Tibial nerve (tissue), 4 donors: ENCODE results near the gene MCC. TPM values are rescaled to one million over a fixed set of nuclear protein-coding genes. Genes with fewer than 3 reads are reported as not detected.

ENCODE experiments used
- DNase-seq, 2 donors: peaks; one replicate each; pipeline ENCODE4 v3.0.0-alpha.2; 2019; ENCODE audit warnings: low spot score in 2 of 2
- H3K27ac ChIP-seq, 4 donors: fragments of 200-600 bp; sonication (generic) in 3 of 4; one replicate each; pipeline ENCODE4 v1.5.1; 2017 to 2019; ENCODE audit warnings: mild to moderate bottlenecking in 1 of 4
- H3K27me3 ChIP-seq, 2 donors: fragments of 200-600 bp; sonication (generic) in 1 of 2; one replicate each; pipeline versions ENCODE4 v1.5.1 to v1.6.0; 2017 to 2019
- H3K36me3 ChIP-seq, 3 donors: fragments of 200-600 bp; sonication (generic); one replicate each; pipeline ENCODE4 v1.5.1; 2018 to 2019
- H3K4me1 ChIP-seq, 4 donors: fragments of 200-600 bp; sonication (generic) in 3 of 4; one replicate each; pipeline ENCODE4 v1.5.1; 2017 to 2019
- H3K4me3 ChIP-seq, 4 donors: fragments of 200-600 bp; sonication (generic) in 3 of 4; one replicate each; pipeline ENCODE4 v1.5.1; 2017 to 2019; ENCODE audit warnings: mild to moderate bottlenecking in 1 of 4, moderate library complexity in 1 of 4
- H3K9me3 ChIP-seq, 4 donors: fragments of 200-600 bp; sonication (generic) in 3 of 4; one replicate each; pipeline ENCODE4 v1.5.1; 2017 to 2019
- EP300 ChIP-seq, 2 donors: sonication (generic); formaldehyde crosslinking; IDR thresholded peaks; one replicate each; pipeline ENCODE4 v1.6.1; 2017; ENCODE audit warnings: antibody characterized with exemption in 2 of 2, mild to moderate bottlenecking in 1 of 2
- POLR2A ChIP-seq, 2 donors: fragments of 450-650 bp; IDR thresholded peaks; one replicate each; pipeline ENCODE4 v1.6.1; 2017; ENCODE audit warnings: antibody characterized with exemption in 2 of 2, mild to moderate bottlenecking in 2 of 2, moderate library complexity in 2 of 2
- WGBS, 2 donors: methylation state at CpG; one replicate each; pipeline ENCODE4 v1.1.5; 2018; 5-methylcytosine and 5-hydroxymethylcytosine counted together
- total RNA-seq, 4 donors: library from RNA; depleted of rRNA; stranded (reverse); fragments of >200 nt; gene quantifications; one replicate each; pipeline ENCODE4 v1.1.0, GENCODE V29; 2016
- TF ChIP-seq, protein P1 (sequence below), 5 experiments: fragments of 200-600 bp in 3 of 5; fragments of 450-650 bp in 2 of 5; sonication (generic) in 3 of 5; IDR thresholded peaks; one replicate each; pipeline ENCODE4 v1.5.1; 2016 to 2019; ENCODE audit warnings: antibody characterized with exemption in 5 of 5, mild to moderate bottlenecking in 3 of 5, moderate library complexity in 2 of 5

The MCC gene
- total RNA-seq, 4 donors from 2014 or later, result 55.5 to 122 (median 80.9) TPM

DNA sequence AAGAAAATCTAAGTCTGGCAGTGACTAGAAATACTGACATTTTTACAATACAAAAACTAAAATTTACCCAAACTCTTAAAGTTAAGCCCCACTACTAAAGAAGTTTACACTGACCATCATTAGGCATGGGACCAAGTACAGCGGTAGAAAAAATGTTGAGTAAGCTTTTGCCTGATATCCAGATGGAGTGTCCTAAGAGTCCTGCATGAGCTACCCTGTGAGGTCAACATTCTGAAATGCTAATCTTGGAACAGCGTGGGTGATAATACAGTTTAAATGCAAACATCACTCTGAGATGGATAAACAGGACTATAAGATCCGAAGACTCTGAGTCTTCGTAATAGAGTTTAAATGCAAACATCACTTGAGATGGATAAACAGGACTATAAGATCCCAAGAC lies 322.0 kb downstream of the MCC start:
- no peaks in the 10 kb centered on the region for H3K9me3 ChIP-seq
- no peak overlapping the region for H3K4me3 ChIP-seq
- H3K36me3 ChIP-seq, result no peaks in the 10 kb centered on the region
- H3K4me1 ChIP-seq, result peaks cover 0 to 62% (median 5%) of the 10 kb centered on the region in 4 donors
- no peaks in the 10 kb centered on the region for H3K27me3 ChIP-seq
- no peak overlapping the region for H3K27ac ChIP-seq
- TF ChIP-seq POLR2A (IDR thresholded peaks at IDR 0.05) (no peak), EP300 (IDR thresholded peaks at IDR 0.05) (no peak)
- TF ChIP-seq, protein P1, sequence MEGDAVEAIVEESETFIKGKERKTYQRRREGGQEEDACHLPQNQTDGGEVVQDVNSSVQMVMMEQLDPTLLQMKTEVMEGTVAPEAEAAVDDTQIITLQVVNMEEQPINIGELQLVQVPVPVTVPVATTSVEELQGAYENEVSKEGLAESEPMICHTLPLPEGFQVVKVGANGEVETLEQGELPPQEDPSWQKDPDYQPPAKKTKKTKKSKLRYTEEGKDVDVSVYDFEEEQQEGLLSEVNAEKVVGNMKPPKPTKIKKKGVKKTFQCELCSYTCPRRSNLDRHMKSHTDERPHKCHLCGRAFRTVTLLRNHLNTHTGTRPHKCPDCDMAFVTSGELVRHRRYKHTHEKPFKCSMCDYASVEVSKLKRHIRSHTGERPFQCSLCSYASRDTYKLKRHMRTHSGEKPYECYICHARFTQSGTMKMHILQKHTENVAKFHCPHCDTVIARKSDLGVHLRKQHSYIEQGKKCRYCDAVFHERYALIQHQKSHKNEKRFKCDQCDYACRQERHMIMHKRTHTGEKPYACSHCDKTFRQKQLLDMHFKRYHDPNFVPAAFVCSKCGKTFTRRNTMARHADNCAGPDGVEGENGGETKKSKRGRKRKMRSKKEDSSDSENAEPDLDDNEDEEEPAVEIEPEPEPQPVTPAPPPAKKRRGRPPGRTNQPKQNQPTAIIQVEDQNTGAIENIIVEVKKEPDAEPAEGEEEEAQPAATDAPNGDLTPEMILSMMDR (IDR thresholded peaks at IDR 0.05), result no peak
- WGBS, 2 donors, result 51 to 61% methylated on average over 4 of the region's 4 CpGs
- DNase-seq, result no peak

DNA sequence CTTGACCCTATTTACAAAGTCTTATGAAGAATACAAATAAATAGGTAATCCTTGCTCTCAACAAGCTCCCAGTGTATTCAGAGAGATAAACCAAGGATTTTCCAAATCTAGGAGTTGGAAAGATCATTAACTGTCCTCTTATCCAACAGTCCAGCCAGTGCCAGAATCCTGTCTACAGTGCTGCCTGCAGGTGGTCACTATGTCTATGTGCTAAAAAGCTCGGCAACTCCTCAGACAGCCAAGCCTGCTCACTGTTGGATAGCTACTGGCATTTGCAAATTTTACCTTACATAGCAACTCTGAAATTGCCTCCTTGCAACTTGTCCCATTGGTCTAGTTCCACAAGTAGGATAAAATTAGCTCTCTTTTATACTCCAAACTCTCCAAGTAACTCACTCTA lies 324.2 kb downstream of the MCC start:
- no peak for DNase-seq
- no peaks in the 10 kb centered on the region for H3K27me3 ChIP-seq
- WGBS, 2 donors, result 78 to 90% methylated on average over 1 of the region's 1 CpG
- H3K4me1 ChIP-seq, result peaks cover 0 to 44% (median 2%) of the 10 kb centered on the region in 4 donors
- H3K36me3 ChIP-seq, result no peaks in the 10 kb centered on the region
- TF ChIP-seq POLR2A (IDR thresholded peaks at IDR 0.05), result no peak
- TF ChIP-seq, protein P1 (IDR thresholded peaks at IDR 0.05), result no peak
- TF ChIP-seq EP300 (IDR thresholded peaks at IDR 0.05), result no peak
- no peak overlapping the region for H3K4me3 ChIP-seq
- H3K9me3 ChIP-seq, result no peaks in the 10 kb centered on the region
- H3K27ac ChIP-seq, result no peak overlapping the region

DNA sequence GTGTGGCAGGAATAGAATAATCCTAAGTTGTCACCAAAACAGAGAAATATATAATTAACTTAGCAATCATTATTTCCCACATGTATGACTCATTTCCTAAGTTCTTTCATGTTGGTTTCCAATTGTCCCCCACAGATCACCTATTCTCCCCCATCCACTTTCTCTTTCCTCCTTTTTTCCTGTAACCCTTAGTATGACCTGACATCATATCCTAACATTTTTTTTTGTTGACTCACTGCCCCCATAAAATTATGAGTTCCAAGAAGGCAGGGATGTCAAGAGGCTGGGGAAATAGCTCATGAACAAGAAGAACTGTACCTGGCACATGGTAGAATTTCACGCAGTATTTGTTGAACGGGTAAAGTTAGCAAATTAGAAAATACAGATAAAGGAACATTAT lies 324.9 kb downstream of the MCC start:
- WGBS, 2 donors, result 89 to 97% methylated on average over 2 of the region's 2 CpGs
- TF ChIP-seq EP300 (IDR thresholded peaks at IDR 0.05) (no peak), POLR2A (IDR thresholded peaks at IDR 0.05) (no peak)
- TF ChIP-seq, protein P1 (IDR thresholded peaks at IDR 0.05), result no peak

DNA sequence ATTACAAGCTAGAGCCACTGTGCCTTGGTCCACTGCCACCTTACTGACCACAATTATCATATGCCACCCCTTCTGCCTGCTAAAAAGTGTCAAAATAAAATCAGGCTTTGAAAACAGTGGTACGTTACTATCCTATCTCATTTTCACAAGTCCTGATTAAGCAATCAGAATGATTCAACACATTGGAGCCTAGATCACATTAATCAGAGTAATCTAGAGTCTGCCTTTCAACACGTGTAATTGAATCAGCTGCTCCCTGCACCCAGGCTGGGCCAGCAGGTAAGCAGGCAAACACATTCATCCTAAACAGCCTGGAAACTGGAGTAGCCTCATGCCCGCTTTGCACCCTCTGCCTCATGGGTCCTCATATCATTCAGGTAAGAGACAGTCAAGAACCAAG lies 325.5 kb downstream of the MCC start:
- Histone ChIP-seq H3K9me3 (no peaks in the 10 kb centered on the region), H3K27ac (peak overlapping the region in 1 of 4 donors; percentile 43), H3K36me3 (no peaks in the 10 kb centered on the region), H3K27me3 (no peaks in the 10 kb centered on the region), H3K4me3 (no peak overlapping the region), H3K4me1 (peaks cover 0 to 33% (median 0%) of the 10 kb centered on the region in 4 donors)
- 55 to 60% methylated on average over 3 of the region's 3 CpGs for WGBS, 2 donors
- DNase-seq, result no peak
- TF ChIP-seq, protein P1 (IDR thresholded peaks at IDR 0.05), result no peak
- TF ChIP-seq EP300 (IDR thresholded peaks at IDR 0.05), result peak in 1 of 2 donors; percentile 58

More for the DNA sequence above, 324.9 kb downstream of the MCC start:
- Histone ChIP-seq H3K4me3 (no peak overlapping the region), H3K27me3 (no peaks in the 10 kb centered on the region), H3K27ac (no peak overlapping the region), H3K9me3 (no peaks in the 10 kb centered on the region), H3K4me1 (peaks cover 0 to 37% (median under 1%) of the 10 kb centered on the region in 4 donors), H3K36me3 (no peaks in the 10 kb centered on the region)
- DNase-seq, result no peak

DNA sequence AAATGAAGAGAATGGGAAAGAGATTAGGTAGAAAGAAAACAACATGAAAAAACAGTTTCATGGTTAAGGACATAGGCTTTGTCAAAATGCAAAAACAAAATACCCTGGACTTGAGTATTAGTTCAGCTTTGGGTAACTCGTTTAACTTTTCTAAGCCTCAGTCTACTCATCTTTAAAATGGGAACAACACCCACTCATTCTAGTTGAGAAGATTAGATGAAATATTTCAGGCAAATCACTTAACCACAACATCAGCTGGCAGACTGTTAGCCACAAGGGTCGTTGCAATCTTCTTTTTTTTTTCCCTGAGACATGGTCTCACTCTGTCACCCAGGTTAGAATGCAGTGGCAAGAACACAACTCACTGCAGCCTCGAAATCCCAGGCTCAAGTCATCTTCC lies 326.0 kb downstream of the MCC start:
- WGBS, 2 donors, result 70 to 80% methylated on average over 3 of the region's 3 CpGs
- no peak for DNase-seq
- Histone ChIP-seq H3K36me3 (no peaks in the 10 kb centered on the region), H3K4me3 (no peak overlapping the region), H3K27ac (peak overlapping the region in 1 of 4 donors; percentile 43), H3K9me3 (no peaks in the 10 kb centered on the region), H3K27me3 (no peaks in the 10 kb centered on the region), H3K4me1 (peaks cover 0 to 29% (median 0%) of the 10 kb centered on the region in 4 donors)
- TF ChIP-seq EP300 (IDR thresholded peaks at IDR 0.05) (no peak), POLR2A (IDR thresholded peaks at IDR 0.05) (no peak)
- TF ChIP-seq, protein P1 (IDR thresholded peaks at IDR 0.05), result no peak
